ENCODE measurements around the gene LUC7L2.
"Not testable (repeated sequence)": the region's sequence is repeated elsewhere in the genome, so short reads cannot be mapped to it uniquely, and the experiment has no call there.

The LUC7L2 gene

GRCh38 chr7:139355320-139355719, 4.4 kb upstream of the LUC7L2 start:
- DNase-seq, result no peak

- DNase-seq, result not testable (repeated sequence)
These were observed 1.8 kb upstream of the LUC7L2 start for GRCh38 chr7:139357729-139358506.

GRCh38 chr7:139358541-139359365, 941 bp upstream of the LUC7L2 start:
- peak in 1 of 14 donors; percentile 53 for DNase-seq

GRCh38 chr7:139360210-139360947, 685 bp downstream of the LUC7L2 start:
- peak; percentile 82 to 98 (median 96) for DNase-seq

GRCh38 chr7:139360948-139361307, 1.2 kb downstream of the LUC7L2 start:
- no peak for DNase-seq

GRCh38 chr7:139361523-139361922, 1.8 kb downstream of the LUC7L2 start:
- DNase-seq, result no peak

- DNase-seq, result no peak
These were observed 2.6 kb downstream of the LUC7L2 start for GRCh38 chr7:139362302-139362701.

- DNase-seq, result no peak
These were observed 3.3 kb downstream of the LUC7L2 start for GRCh38 chr7:139362981-139363380.

- no peak for DNase-seq
These were observed 5.6 kb downstream of the LUC7L2 start for GRCh38 chr7:139365336-139365735.

- DNase-seq, result no peak
These were observed 6.7 kb downstream of the LUC7L2 start for GRCh38 chr7:139366400-139366799.

GRCh38 chr7:139367438-139368155, 7.9 kb downstream of the LUC7L2 start:
- DNase-seq, result no peak

- no peak for DNase-seq
These were observed 10.7 kb downstream of the LUC7L2 start for GRCh38 chr7:139370301-139370942.

GRCh38 chr7:139370943-139371313, 11.2 kb downstream of the LUC7L2 start:
- no peak for DNase-seq

- no peak for DNase-seq
These were observed 14.6 kb downstream of the LUC7L2 start for GRCh38 chr7:139374246-139374645.

- DNase-seq, result peak in 1 of 14 donors; percentile 17
These were observed 22.7 kb downstream of the LUC7L2 start for GRCh38 chr7:139382439-139382838.

- DNase-seq, result no peak
These were observed 24.9 kb downstream of the LUC7L2 start for GRCh38 chr7:139384611-139385010.

GRCh38 chr7:139387594-139387993, 27.9 kb downstream of the LUC7L2 start:
- no peak for DNase-seq

GRCh38 chr7:139389091-139389490, 29.4 kb downstream of the LUC7L2 start:
- DNase-seq, result no peak

- DNase-seq, result no peak
These were observed 30.1 kb downstream of the LUC7L2 start for GRCh38 chr7:139389774-139390173.

- no peak for DNase-seq
These were observed 34.0 kb downstream of the LUC7L2 start for GRCh38 chr7:139393621-139394211.

- DNase-seq, result no peak
These were observed 34.8 kb downstream of the LUC7L2 start for GRCh38 chr7:139394540-139394939.
